GM12874 (cell line): ENCODE data around the gene GPR15.

Experiments
- CTCF ChIP-seq: IDR thresholded peaks from 2 replicates; pipeline ENCODE4 v1.5.1; 2011; ENCODE audit warnings: low read depth, mild to moderate bottlenecking, control low read depth, low read length, moderate library complexity; ENCODE audit not compliant: insufficient read depth

Gene GPR15

GRCh38 chr3:98553753-98554152 is 22.0 kb downstream of the GPR15 start:
- TF ChIP-seq CTCF: no peak

- no peak for TF ChIP-seq CTCF
These were observed 22.8 kb downstream of the GPR15 start for GRCh38 chr3:98554580-98554979.

GRCh38 chr3:98555025-98555379 is 23.2 kb downstream of the GPR15 start:
- TF ChIP-seq CTCF: no peak

- TF ChIP-seq CTCF: no peak
These were observed 24.7 kb downstream of the GPR15 start for GRCh38 chr3:98556164-98557130.

GRCh38 chr3:98557324-98558010 is 25.7 kb downstream of the GPR15 start:
- no peak for TF ChIP-seq CTCF

GRCh38 chr3:98558100-98558827 is 26.5 kb downstream of the GPR15 start:
- no peak for TF ChIP-seq CTCF

- TF ChIP-seq CTCF: no peak
These were observed 29.1 kb downstream of the GPR15 start for GRCh38 chr3:98560911-98561310.
